Sigmoid colon (tissue), 4 donors: ENCODE data around the gene SULF2.

Experiments used
- CTCF ChIP-seq, 4 experiments: fragments of 450-650 bp in 3 of 4; fragments of 200-600 bp in 1 of 4; IDR thresholded peaks; one replicate each; pipeline ENCODE4 v1.5.1; 2016 to 2019; ENCODE audit warnings: antibody characterized with exemption in 4 of 4, mild to moderate bottlenecking in 3 of 4, moderate library complexity in 2 of 4
- EP300 ChIP-seq, 4 donors: sonication (generic); formaldehyde crosslinking; IDR thresholded peaks; one replicate each; pipeline ENCODE4 v1.6.1; 2017; ENCODE audit warnings: antibody characterized with exemption in 4 of 4
- POLR2A ChIP-seq, 2 donors: fragments of 450-650 bp; IDR thresholded peaks; one replicate each; pipeline ENCODE4 v1.6.1; 2016; ENCODE audit warnings: antibody characterized with exemption in 2 of 2, mild to moderate bottlenecking in 2 of 2, moderate library complexity in 2 of 2

GRCh38 chr20:47802226-47802920 lies 17.1 kb upstream of the SULF2 start:
- no peak for TF ChIP-seq POLR2A (IDR thresholded peaks at IDR 0.05)
- TF ChIP-seq EP300 (IDR thresholded peaks at IDR 0.05): no peak
- no peak for TF ChIP-seq CTCF (IDR thresholded peaks at IDR 0.05)
